ENCODE measurements around the gene MEGF11.

Gene MEGF11

DNA sequence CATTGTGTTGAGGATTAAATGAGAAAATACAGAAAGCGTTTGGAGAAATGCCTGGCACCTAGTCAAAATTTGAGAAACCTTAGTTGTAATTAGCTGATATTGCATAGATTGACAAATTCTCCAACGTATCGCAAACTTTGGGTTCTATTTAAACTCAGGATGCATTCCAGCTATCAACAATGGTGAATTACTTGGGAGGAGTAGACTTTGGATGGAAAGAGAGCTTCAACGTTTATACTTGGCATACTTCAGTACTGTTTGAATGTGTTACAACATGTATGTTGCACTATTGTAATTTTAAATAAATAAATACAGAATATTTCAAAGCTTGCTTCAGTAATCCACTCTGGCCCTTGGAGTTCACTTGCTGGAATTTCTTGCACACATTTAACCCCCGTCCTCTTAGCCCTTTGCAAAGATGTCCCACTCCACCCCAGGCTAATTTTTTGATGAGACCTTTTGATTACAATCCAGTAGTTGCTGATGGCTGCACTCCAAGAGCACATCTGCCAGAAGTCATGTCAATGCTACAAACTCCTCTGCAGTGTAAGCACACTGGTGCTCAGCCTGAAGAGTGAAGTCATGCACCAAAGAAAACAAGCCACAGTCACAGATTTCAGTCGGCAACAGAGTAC lies 35.1 kb upstream of the MEGF11 start:
- no peak for ATAC-seq
- TF ChIP-seq BACH2 (CRISPR knock-in tag; IDR thresholded peaks at IDR 0.05; ENCODE audit: borderline replicate concordance) (no peak), ZNF565 (CRISPR knock-in tag; conservative IDR thresholded peaks at IDR 0.05; ENCODE audit: low read depth) (no peak), CSDC2 (CRISPR knock-in tag; IDR thresholded peaks at IDR 0.05) (no peak), GLIS3 (CRISPR knock-in tag; IDR thresholded peaks at IDR 0.05) (no peak), ZNF8 (CRISPR knock-in tag; IDR thresholded peaks at IDR 0.05) (no peak), ZFP3 (CRISPR knock-in tag; IDR thresholded peaks at IDR 0.05) (no peak), ZNF70 (CRISPR knock-in tag; IDR thresholded peaks at IDR 0.05) (no peak), ISL1 (CRISPR knock-in tag; IDR thresholded peaks at IDR 0.05) (no peak)
- TF ChIP-seq, protein P1, sequence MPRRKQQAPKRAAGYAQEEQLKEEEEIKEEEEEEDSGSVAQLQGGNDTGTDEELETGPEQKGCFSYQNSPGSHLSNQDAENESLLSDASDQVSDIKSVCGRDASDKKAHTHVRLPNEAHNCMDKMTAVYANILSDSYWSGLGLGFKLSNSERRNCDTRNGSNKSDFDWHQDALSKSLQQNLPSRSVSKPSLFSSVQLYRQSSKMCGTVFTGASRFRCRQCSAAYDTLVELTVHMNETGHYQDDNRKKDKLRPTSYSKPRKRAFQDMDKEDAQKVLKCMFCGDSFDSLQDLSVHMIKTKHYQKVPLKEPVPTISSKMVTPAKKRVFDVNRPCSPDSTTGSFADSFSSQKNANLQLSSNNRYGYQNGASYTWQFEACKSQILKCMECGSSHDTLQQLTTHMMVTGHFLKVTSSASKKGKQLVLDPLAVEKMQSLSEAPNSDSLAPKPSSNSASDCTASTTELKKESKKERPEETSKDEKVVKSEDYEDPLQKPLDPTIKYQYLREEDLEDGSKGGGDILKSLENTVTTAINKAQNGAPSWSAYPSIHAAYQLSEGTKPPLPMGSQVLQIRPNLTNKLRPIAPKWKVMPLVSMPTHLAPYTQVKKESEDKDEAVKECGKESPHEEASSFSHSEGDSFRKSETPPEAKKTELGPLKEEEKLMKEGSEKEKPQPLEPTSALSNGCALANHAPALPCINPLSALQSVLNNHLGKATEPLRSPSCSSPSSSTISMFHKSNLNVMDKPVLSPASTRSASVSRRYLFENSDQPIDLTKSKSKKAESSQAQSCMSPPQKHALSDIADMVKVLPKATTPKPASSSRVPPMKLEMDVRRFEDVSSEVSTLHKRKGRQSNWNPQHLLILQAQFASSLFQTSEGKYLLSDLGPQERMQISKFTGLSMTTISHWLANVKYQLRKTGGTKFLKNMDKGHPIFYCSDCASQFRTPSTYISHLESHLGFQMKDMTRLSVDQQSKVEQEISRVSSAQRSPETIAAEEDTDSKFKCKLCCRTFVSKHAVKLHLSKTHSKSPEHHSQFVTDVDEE (CRISPR knock-in tag; IDR thresholded peaks at IDR 0.05): no peak
- TF ChIP-seq, protein P2, sequence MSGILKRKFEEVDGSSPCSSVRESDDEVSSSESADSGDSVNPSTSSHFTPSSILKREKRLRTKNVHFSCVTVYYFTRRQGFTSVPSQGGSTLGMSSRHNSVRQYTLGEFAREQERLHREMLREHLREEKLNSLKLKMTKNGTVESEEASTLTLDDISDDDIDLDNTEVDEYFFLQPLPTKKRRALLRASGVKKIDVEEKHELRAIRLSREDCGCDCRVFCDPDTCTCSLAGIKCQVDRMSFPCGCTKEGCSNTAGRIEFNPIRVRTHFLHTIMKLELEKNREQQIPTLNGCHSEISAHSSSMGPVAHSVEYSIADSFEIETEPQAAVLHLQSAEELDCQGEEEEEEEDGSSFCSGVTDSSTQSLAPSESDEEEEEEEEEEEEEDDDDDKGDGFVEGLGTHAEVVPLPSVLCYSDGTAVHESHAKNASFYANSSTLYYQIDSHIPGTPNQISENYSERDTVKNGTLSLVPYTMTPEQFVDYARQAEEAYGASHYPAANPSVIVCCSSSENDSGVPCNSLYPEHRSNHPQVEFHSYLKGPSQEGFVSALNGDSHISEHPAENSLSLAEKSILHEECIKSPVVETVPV (CRISPR knock-in tag; IDR thresholded peaks at IDR 0.05): no peak
- TF ChIP-seq, protein P3, sequence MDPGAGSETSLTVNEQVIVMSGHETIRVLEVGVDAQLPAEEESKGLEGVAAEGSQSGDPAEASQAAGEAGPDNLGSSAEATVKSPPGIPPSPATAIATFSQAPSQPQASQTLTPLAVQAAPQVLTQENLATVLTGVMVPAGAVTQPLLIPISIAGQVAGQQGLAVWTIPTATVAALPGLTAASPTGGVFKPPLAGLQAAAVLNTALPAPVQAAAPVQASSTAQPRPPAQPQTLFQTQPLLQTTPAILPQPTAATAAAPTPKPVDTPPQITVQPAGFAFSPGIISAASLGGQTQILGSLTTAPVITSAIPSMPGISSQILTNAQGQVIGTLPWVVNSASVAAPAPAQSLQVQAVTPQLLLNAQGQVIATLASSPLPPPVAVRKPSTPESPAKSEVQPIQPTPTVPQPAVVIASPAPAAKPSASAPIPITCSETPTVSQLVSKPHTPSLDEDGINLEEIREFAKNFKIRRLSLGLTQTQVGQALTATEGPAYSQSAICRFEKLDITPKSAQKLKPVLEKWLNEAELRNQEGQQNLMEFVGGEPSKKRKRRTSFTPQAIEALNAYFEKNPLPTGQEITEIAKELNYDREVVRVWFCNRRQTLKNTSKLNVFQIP (CRISPR knock-in tag; IDR thresholded peaks at IDR 0.05; ENCODE audit: borderline replicate concordance, low read depth): no peak

DNA sequence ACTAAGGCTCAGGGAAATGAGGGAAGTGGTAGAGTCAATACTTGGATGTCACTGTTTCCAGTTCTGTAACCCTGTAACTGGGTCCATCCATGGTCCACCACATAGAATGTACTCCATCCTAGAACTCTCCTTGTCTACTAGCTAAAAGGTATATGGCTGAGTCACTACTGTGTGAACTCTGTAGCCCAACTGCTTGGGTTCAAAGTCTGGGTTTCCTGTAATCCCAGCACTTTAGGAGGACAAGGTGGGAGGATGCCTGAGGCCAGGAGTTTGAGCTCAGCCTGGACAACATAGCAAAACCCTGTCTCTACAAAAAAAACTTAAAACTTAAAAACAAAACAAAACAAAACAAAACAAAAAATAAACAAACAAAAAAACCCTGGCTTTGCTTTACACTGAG lies 34.5 kb upstream of the MEGF11 start:
- TF ChIP-seq CSDC2 (CRISPR knock-in tag; IDR thresholded peaks at IDR 0.05) (no peak), ZNF8 (CRISPR knock-in tag; IDR thresholded peaks at IDR 0.05) (no peak), ISL1 (CRISPR knock-in tag; IDR thresholded peaks at IDR 0.05) (no peak), OSR1 (CRISPR knock-in tag; IDR thresholded peaks at IDR 0.05) (no peak), ZNF565 (CRISPR knock-in tag; conservative IDR thresholded peaks at IDR 0.05; ENCODE audit: low read depth) (no peak), ESRRG (CRISPR knock-in tag; IDR thresholded peaks at IDR 0.05) (no peak), GLIS3 (CRISPR knock-in tag; IDR thresholded peaks at IDR 0.05) (no peak), ARNTL (CRISPR knock-in tag; IDR thresholded peaks at IDR 0.05; ENCODE audit: borderline replicate concordance, low read depth) (no peak), SNAI2 (CRISPR knock-in tag; IDR thresholded peaks at IDR 0.05) (no peak), RARB (CRISPR knock-in tag; IDR thresholded peaks at IDR 0.05) (no peak), ZFP3 (CRISPR knock-in tag; IDR thresholded peaks at IDR 0.05) (no peak)
- TF ChIP-seq, protein P4, sequence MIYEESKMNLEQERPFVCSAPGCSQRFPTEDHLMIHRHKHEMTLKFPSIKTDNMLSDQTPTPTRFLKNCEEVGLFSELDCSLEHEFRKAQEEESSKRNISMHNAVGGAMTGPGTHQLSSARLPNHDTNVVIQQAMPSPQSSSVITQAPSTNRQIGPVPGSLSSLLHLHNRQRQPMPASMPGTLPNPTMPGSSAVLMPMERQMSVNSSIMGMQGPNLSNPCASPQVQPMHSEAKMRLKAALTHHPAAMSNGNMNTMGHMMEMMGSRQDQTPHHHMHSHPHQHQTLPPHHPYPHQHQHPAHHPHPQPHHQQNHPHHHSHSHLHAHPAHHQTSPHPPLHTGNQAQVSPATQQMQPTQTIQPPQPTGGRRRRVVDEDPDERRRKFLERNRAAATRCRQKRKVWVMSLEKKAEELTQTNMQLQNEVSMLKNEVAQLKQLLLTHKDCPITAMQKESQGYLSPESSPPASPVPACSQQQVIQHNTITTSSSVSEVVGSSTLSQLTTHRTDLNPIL (CRISPR knock-in tag; IDR thresholded peaks at IDR 0.05; ENCODE audit: low read depth): no peak
- TF ChIP-seq, protein P1 (CRISPR knock-in tag; IDR thresholded peaks at IDR 0.05): no peak
- TF ChIP-seq, protein P2 (CRISPR knock-in tag; IDR thresholded peaks at IDR 0.05): no peak
- ATAC-seq: no peak; the same call in 1 of the 3 replicates
